Left ventricle myocardium superior (tissue), 1 donor: ENCODE measurements around the gene FKBP5. TPM values are rescaled to one million over a fixed set of nuclear protein-coding genes. Genes with fewer than 3 reads are reported as not detected.
"Not testable (repeated sequence)": the region's sequence is repeated elsewhere in the genome, so short reads cannot be mapped to it uniquely, and the experiment has no call there.

Experiments used
- ATAC-seq: fragments of 200-7000 bp; cut with Tn5 transposase; one replicate; pipeline ENCODE4 v1.9.1; 2020; ENCODE audit warnings: mild to moderate bottlenecking, moderate library complexity
- DNase-seq: peaks from one replicate; pipeline ENCODE4 v3.0.0-alpha.2; 2020
- intact Hi-C: fragments of 100-400 bp; cut with micrococcal nuclease; formaldehyde crosslinking; loops from one replicate; pipeline ENCODE4 v1.11.0; 2022
- total RNA-seq: library from RNA; stranded (reverse); fragmentation: NEBNext Ultra II Directional; extraction: Animal tissue kit (Norgen Biotek cat#: 25700); gene quantifications from one replicate; pipeline ENCODE4 v1.2.1, GENCODE V29; 2021
- donor health status: DM: no; HTN: yes; CAD: no; lungs with severe emphysema.

FKBP5 gene
- total RNA-seq, 1 donor from 2014 or later = 82.8 TPM

DNA sequence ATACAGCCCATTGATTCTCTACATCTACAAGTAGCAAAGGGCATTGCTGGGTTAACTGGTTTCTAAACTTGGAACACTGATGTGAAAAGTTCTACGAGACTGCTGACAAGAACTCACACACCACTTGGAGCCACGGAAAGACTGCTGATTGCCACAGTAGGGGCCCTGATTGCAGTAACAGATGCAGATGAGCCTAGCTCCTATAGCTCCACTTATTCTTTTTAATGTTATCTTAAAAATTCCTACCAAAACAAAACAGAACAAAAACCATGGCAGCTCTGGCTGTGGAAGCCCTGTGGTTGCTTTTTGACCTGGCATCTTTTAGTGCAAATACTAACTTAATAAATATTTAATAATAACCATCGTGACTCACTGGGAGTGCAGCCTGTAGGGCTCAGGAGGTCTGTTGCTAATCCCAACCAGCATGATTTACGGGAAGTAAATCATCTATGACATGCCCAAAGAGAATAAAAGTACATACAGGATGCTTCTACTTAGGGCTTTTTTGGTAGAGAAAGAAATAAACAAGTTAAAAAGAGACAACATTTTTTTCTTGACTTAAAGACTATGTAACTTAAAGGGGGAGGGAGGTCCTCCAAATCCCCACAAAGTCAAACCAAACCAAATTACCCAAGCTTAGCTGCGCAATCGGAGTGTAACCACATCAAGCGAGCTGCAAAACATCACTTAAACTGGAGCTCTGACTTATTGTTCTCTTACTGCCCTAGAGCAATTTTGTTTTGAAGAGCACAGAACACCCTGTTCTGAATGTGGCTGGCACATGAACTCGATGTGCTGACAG is 87.2 kb downstream of the FKBP5 start:
- intact Hi-C loops = loop anchor here (5.0 kb wide), 1 partner anchor 126 kb away; no protein-coding TSS in a partner anchor
- no peak for DNase-seq

DNA sequence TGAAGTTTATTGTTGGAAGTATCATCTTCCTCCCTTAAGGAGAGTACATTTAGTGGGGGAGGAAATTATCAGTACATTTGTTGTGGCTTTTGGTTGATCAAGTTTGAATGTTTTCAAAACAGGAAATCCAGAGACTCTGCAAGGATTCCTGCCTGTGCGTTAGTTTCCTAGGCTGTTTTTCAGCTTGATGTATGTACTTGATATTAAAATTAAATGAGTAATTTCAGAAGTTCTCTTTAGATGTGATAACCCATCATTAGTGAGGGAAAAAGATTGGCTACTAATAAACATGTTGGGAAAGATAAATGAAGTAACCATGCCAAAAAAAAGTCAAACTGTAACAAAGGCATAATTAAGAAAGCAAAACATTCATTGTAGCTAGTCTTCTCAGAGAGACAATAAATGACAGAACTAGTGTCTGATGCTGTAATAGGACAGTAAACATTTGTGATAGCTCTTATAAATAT is 88.0 kb downstream of the FKBP5 start:
- intact Hi-C loops = loop anchor here (5.0 kb wide), 1 partner anchor 127 kb away; no protein-coding TSS in a partner anchor
- ATAC-seq (no peak), DNase-seq (no peak)

More for the DNA sequence above, 87.2 kb downstream of the FKBP5 start:
- peak; percentile 90 for ATAC-seq

DNA sequence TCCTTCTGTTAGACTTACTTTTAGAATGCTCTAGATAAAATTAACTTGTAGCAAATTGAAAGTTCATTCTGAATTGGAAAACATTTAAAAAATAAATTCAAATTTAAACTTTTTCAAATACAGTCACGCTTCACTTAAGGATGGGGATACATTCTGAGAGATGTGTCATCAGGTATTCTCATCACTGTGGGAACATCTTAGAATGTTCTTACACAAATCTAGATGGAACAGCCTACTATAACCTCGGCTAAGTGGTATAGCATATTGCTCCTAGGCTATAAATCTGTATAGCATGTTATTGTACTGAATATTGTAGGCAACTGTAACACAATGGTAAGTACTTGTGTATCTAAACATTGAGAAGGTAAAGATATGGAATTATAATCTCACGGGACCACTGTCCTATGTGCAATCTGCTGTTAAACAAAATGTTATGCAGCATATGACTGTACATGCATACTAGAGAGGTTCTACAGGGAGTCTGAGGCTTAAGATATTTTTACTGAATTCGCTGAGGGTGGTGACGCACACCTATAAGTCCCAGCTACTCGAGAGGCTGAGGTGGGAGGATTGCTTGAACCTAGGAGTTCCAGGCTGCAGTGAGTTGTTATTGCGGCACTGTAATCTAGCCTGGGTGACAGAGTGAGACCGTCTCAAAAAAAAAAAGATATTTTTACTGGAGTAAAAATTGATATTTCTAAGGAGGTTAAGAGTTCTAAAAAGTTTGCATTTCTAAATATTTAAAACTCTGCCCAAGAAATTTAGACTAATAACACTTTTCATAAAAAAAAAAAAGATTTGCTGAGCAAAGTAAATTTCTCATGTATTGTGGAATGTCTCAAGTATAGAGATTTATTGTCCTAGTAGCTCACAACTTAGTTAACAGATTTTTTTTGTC is 88.7 kb downstream of the FKBP5 start:
- DNase-seq = no peak
- intact Hi-C loops = loop anchor here (5.0 kb wide), 1 partner anchor 127 kb away; no protein-coding TSS in a partner anchor
- ATAC-seq = no peak

DNA sequence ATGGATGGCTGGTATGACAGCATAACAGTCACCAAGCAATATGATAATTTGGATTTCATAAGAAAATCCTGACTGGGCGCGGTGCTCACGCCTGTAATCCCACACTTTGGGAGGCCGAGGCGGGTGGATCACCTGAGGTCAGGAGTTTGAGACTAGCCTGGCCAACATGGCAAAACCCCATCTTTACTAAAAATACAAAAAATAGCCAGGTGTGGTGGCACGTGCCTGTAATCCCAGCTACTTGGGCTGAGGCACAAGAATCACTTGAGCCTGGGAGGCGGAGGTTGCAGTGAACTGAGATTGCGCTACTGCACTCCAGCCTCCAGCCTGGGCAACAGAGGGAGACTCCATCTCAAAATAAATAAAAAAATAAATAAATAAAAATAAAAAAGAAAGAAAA is 90.1 kb downstream of the FKBP5 start:
- intact Hi-C loops, ATAC-seq, DNase-seq: not testable (repeated sequence)

DNA sequence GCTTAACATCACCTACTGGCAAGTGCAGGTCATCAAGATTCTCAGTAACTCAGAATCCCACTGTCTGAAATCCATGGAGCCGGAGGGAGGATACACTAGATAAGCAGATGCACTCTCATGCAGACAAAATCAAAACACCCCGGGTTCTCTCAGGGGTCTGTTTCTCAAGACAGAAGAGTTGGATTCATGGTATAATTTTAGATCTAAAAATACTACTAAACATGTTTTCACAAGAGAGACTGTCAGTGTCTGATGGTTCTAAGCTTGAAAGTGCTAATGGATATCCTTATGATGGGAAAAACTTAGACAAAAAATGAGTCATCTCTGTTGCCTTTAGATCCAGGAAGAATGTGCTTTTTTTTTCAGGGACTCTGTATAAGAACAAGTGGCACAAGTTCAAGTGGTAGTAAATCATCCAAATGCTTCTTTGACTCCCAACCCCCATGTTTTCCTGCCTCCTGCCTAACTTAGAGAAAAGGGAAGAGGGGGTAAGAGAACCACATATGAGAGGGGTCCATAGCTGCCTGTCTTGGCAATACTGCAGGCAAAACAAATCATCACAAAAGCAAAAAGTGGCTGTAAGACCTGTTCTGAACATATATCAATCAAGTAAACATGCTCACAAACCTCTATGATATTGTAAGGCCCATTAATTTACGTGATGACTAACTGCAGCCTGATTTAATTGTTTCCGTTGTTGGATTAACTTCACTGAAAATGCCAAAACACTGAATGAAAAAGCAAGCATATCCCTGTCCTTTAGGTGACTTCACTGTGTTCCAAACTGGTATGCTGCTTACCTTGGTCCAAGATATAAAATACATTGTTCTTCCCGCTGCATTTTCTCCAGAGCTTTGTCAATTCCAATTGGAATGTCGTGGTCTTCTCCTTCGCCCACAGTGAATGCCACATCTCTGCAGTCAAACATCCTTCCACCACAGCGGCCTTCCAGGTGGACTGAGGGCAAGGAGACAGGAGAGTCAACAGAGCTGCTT is 92.0 kb downstream of the FKBP5 start:
- ATAC-seq (no peak), DNase-seq (no peak)
- intact Hi-C loops = no loop called here

DNA sequence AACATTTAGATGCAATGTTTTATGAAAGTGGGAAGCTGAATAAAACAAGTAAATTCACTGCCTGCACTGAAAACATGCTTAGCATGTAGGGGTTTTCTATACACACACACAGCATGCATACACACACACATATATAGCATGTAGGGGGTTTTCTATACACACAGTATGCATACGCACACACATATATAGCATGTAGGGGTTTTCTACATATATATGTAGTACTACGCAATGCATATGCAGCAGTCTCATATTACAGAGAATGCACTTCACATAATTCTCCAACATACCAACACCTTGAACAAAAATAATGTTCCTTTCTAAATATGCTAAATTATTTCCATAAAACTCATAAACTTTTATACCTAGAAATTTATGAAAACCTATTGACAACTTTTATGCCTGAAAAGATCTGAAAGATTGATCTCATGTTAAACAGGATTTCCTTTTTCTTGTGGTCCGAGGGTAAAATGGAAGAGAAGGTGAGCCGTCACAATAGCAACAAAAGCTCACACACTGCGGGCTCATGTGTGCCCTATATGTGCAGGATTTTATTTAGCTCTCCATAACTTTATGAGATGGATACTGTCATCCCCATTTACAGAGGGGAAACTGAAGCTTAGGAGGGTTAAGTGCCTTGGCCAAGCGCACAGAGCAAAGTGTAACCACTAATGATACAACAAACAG is 94.1 kb downstream of the FKBP5 start:
- intact Hi-C loops = no loop called here
- ATAC-seq (no peak), DNase-seq (no peak)

DNA sequence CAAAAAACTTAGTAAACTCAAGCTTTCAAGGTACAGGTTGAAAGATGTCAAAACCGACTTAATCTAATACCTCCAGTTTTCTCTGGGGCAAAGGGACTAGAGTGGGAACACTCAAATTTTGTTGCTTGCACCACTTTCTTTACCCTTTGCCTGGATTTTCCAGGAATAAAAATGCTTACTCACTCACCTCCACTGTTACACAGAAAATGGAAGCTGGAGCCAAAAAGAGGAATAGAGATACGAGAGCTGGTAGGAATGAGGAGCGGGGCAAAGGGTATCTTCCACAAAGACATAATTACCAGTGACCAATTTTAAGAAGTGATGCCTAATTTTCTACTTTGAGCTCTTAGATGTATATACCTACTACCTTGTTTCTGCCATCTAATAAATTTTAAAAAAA is 96.5 kb downstream of the FKBP5 start:
- no peak for ATAC-seq
- no peak for DNase-seq
- intact Hi-C loops = no loop called here

DNA sequence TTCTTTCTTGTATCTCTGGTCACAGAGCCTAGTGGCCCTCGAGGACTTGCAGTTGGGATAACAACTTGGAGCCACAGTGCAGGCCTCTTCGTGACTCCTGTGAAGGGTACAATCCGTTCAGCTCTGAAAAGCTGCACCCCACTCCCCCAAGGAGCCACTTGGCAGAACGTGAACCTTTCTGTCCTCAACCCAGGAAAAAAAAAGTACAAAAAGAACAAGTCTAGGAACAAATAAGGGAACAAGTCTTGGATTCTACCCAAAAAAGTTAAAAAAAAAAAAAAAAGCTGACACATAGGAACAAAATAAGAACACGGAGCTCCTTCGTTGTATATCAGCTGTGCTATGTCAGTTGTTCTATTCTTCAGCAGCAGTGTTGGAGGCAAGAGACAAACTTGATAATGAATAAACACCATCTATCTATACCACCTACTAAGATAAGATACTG is 98.1 kb downstream of the FKBP5 start:
- intact Hi-C loops = no loop called here
- ATAC-seq = peak; percentile 90
- peak; percentile 79 for DNase-seq

DNA sequence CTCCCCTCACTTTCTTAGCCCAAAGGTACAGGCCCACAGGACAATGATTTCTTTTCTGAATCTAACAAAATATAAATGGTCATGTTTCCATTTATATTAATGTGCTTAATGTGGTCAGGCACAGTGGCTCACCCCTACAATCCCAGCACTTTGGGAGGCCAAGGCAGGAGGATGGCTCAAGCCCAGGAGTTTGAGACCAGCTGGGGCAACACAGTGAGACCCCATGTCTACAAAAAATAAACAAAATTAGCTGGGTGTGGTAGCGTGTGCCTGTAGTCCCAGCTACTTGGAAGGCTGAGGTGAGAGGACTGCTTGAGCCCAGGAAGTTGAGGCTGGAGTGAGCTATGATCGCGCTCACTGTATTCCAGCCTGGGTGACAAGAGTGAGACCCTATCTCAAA is 98.8 kb downstream of the FKBP5 start:
- ATAC-seq (peak; percentile 2), DNase-seq (no peak)
- intact Hi-C loops = no loop called here

DNA sequence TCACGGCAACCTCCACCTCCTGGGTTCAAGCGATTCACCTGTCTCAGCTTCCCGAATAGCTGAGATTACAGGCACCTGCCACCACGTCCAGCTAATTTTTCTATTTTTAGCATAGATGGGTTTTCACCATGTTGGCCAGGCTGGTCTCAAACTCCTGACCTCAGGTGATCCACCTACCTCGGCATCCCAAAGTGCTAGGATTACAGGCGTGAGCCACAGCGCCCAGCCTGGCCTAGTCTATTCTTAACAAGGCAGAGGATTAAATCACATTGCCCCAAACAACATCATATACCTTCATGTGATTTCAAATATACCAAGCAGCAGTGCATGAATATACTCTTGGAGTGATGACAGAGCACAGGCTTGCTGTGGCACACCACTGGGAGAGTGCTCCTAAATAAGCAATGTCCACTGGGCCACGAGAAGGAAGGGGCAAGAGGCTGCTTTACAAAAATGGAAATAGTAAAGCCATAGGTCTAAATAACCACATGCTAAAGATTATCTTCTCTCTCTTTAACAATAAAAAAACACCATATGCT is 99.4 kb downstream of the FKBP5 start:
- DNase-seq (no peak), ATAC-seq (no peak)
- intact Hi-C loops = no loop called here

DNA sequence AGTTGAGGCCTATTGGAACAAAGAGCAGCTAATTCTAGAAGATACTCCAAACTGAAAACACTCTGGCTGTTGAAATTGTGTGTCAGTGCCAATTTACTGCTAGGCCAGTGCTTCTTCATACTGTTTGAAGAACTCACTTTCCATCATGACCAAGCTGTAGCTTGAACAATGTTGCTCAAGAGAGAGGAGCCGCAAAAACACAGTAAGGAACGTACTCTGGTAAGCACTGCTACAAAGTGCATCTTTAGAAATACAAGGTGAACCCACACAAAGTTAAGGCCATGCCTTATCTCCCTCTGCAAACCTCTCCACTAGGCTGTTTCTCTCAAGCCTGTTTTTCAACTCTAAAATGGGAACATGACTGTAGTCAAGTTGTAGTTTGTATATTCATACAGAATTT is 101.5 kb downstream of the FKBP5 start:
- DNase-seq = no peak
- intact Hi-C loops = no loop called here
- ATAC-seq = no peak

DNA sequence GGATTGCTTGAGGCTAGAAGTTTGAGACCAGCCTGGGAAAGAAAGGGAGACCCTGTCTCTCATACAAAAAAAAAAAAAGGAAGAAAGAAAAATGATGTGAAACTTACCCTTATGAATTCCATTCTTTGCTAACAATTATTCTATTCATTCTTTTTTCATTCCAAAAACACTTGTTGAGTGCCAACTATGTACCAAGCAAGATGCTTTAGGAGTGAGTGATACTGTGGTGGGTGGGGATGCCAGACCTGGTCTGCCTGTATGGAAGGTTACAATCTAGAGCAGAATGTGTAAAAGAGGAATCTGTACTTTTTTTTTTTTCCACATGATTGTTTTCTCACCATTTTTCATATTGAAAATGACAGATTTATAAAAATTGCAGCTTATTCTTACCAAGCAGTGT is 102.2 kb downstream of the FKBP5 start:
- DNase-seq (no peak), ATAC-seq (no peak)
- intact Hi-C loops = no loop called here

DNA sequence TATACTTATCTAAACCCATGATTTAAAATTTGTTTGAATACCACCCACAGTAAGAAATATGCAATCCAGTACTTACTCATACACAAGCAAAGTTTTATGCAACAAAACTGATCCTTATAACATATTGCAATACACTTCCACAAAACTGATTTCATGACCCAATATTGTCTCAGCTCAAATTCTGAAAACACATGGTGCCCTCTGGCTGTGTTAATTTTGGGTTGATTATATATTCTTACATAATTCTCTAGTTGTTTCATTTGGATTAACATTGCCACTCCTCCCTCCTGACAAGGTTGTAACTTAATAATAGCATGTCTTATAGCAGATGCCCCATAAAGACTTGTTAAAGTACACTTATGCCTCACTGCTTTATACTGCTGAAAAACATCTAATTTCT is 103.1 kb downstream of the FKBP5 start:
- DNase-seq (no peak), ATAC-seq (no peak)
- intact Hi-C loops = no loop called here

DNA sequence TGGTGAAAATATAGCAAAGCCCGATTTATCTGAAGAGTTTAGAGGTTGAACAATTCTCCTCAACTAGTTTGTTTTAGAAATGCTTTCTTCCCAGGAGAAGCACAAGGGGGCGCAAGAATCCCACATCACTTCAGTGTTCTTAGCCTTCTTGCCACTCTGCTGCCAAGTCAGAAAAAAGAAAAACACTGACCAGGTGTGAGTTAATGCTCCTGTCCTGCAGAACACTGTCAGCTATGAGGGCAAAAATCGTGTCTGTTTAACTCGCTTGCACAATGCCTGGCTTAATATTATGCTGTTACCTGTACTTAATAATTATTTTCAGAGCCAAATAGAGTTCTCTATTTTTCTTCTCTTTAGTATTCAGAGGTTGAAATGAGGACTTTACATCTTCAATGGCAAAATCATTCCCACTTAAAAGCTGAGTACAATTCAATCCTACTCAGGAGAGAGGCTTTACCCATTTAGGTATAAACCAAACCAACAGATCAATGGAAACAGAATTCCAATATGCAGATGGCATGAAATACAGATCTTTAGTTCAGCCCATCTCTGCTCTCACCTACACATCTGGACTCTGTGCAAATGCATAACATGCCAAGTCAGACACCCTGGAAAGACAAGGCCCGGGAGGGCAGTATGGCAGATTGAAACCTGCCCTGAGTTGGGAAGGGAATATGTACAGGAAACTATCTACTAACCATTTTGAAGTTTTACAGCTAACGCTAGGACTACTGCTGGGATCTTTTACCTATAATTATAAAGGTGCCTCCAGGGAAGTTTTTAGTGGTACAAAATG is 104.6 kb downstream of the FKBP5 start:
- DNase-seq (no peak), ATAC-seq (peak; percentile 79)

DNA sequence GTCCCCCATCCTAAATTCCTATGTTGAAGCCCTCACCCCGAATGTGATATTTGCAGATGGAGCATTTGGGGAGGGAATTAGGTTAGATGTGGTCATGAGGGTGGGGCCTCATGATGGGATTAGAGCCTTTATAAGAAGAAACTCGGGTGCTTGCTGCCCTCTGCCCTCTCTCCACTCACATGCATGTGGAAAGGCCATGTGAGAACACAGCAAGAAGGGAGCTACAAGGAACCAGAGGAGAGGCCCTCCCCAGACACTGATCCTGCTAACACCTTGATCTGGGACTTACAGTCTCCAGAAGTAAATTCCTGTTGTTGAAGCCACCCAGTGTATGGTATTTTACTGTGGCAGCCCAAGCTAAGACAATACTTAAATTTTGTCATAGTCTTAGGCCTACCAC is 106.4 kb downstream of the FKBP5 start:
- ATAC-seq (no peak), DNase-seq (no peak)
- intact Hi-C loops = loop anchor here (2.0 to 5.0 kb wide), 2 partner anchors 60 to 154 kb away; partner anchors contain the start of gene ARMC12

More for the DNA sequence above, 104.6 kb downstream of the FKBP5 start:
- intact Hi-C loops = loop anchor here (2.0 to 5.0 kb wide), 2 partner anchors 62 to 153 kb away; partner anchors contain the start of gene ARMC12

DNA sequence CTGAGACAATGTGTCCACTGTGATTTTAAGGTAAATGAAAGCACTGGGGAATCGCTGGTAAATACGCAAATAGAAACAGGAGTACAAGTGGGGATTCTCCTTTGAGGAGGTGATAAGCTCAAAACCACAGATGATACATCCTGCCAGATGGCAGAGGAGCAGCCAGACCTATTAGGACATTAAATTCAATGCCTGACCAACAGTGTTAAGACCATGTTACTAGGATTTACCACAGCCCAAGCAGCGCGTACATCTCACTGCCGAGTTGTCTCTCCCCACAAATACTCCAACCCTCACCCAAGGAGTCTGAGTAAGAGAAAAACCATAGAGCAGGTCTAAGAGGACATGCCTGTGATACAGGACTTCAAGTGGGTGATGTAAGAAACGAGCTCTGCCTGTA is 107.1 kb downstream of the FKBP5 start:
- intact Hi-C loops = loop anchor here (2.0 to 5.0 kb wide), 2 partner anchors 59 to 155 kb away; partner anchors contain the start of gene ARMC12
- DNase-seq = no peak
- no peak for ATAC-seq

DNA sequence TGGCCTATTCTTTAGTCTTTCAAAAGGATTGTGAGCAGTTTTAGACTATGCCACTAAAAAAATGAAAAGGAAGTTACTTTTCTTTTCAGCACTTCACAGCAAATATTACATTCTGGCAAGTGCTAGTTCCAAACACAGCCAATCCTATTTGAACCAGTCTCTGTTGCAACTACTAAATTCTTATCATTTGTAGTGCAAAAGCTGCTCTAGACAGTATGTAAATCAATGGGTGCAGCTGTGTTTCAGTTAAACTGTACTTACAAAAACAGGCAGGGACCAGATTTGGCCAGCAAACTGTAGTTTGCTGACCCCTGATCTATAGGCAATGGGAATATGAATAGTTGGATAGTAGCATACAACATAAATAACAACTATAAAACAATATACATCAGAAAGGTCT is 107.9 kb downstream of the FKBP5 start:
- intact Hi-C loops = loop anchor here (5.0 kb wide), 1 partner anchor 59 kb away; no protein-coding TSS in a partner anchor
- no peak for ATAC-seq
- no peak for DNase-seq
